HepG2 (cell line): ENCODE results near the gene VAV2. TPM values are rescaled to one million over a fixed set of nuclear protein-coding genes. Genes with fewer than 3 reads are reported as not detected.

Experiments
- ATAC-seq: fragments of 200-7000 bp; cut with Tn5 transposase; 3 replicates; pipeline ENCODE4 v1.9.1; 2020; ENCODE audit warnings: mild to moderate bottlenecking, moderate library complexity
- BruUV-seq: library from RNA; stranded (reverse); fragments of 400-500 nt; replicated peaks from 2 replicates; lab custom pipeline; 2021; lab: Mats Ljungman, UMichigan
- CTCF ChIA-PET: fragments of 300-600 bp; formaldehyde crosslinking; extraction: SDS; loops from one replicate; lab custom pipeline; 2021; ENCODE audit warnings: low total read pairs, inconsistent platforms, low intra/inter-chr PET ratio; lab: Yijun Ruan, JAX
- POLR2A ChIA-PET: fragments of 350-600 bp; sonication (Branson Sonifier 250); formaldehyde crosslinking; loops from one replicate; lab custom pipeline; 2020; ENCODE audit warnings: antibody characterized with exemption, inconsistent platforms; lab: Yijun Ruan, JAX
- DNase-seq: peaks from one replicate; pipeline ENCODE4 v3.0.0-alpha.2; 2015; ENCODE audit warnings: low spot score
- FAIRE-seq: peaks from 3 replicates; lab custom pipeline; 2011; peaks lifted over from hg19 to GRCh38; lab: Jason Lieb, UNC
- H2AFZ ChIP-seq: one replicate; pipeline ENCODE4 v1.6.1; 2011; ENCODE audit warnings: low read length, inconsistent platforms
- H3K27ac ChIP-seq: fragments of 300-600 bp; 3 replicates; pipeline ENCODE4 v1.8.0; 2011; ENCODE audit warnings: mixed run types, mild to moderate bottlenecking, mixed read lengths, low read length, inconsistent platforms; ENCODE audit not compliant: insufficient read depth; ENCODE audit errors: extremely low read length
- H3K27me3 ChIP-seq, 2 experiments: fragments of 200-600 bp in 1 of 2; 2 replicates in 1 of 2; 3 replicates in 1 of 2; pipeline versions ENCODE4 v1.6.0 to v1.8.0; 2011; ENCODE audit warnings: low read length in 2 of 2, mild to moderate bottlenecking in 2 of 2, moderate library complexity in 2 of 2, inconsistent platforms in 1 of 2; ENCODE audit not compliant: insufficient read depth in 2 of 2, control insufficient read depth in 1 of 2
- H3K36me3 ChIP-seq, 2 experiments: fragments of 200-600 bp in 1 of 2; replicated peaks in 1 of 2; 2 replicates in 1 of 2; 3 replicates in 1 of 2; pipeline versions ENCODE4 v1.5.1 to v1.8.0; 2011; ENCODE audit warnings: low read length in 2 of 2, inconsistent platforms in 1 of 2; ENCODE audit not compliant: insufficient read depth in 2 of 2, control insufficient read depth in 1 of 2
- H3K4me1 ChIP-seq: 2 replicates; pipeline ENCODE4 v1.5.1; 2012; ENCODE audit warnings: low read length, inconsistent platforms; ENCODE audit not compliant: insufficient read depth
- H3K4me2 ChIP-seq: 2 replicates; pipeline ENCODE4 v1.6.0; 2011; ENCODE audit warnings: low read depth, low read length, inconsistent platforms
- H3K4me3 ChIP-seq, 3 experiments: fragments of 200-600 bp in 1 of 3; sonication (generic), shearing (Covaris generic) in 1 of 3; replicated peaks in 1 of 3; 2 replicates each; pipeline ENCODE4 v1.5.1; 2011 to 2016; ENCODE audit warnings: low read length in 3 of 3, inconsistent platforms in 2 of 3, low read depth in 2 of 3, mild to moderate bottlenecking in 2 of 3, control low read depth in 1 of 3, mixed read lengths in 1 of 3; ENCODE audit not compliant: insufficient read depth in 1 of 3
- H3K79me2 ChIP-seq: one replicate; pipeline ENCODE4 v1.6.1; 2011; ENCODE audit warnings: low read length, inconsistent platforms; ENCODE audit not compliant: insufficient read depth
- H3K9ac ChIP-seq: 2 replicates; pipeline ENCODE4 v1.6.0; 2011; ENCODE audit warnings: mild to moderate bottlenecking, low read depth, low read length, inconsistent platforms; ENCODE audit not compliant: insufficient read depth
- H3K9me3 ChIP-seq: 2 replicates; pipeline ENCODE4 v1.5.1; 2012; ENCODE audit warnings: mild to moderate bottlenecking, low read length
- H4K20me1 ChIP-seq: 2 replicates; pipeline ENCODE4 v1.6.0; 2011; ENCODE audit warnings: inconsistent platforms, mild to moderate bottlenecking, low read length, moderate library complexity; ENCODE audit not compliant: insufficient read depth
- CREB1 ChIP-seq, 2 experiments: fragments of 450-650 bp in 1 of 2; IDR thresholded peaks; 2 replicates each; pipeline ENCODE4 v1.6.1; 2016 to 2017; ENCODE audit warnings: control low read depth in 1 of 2, mild to moderate bottlenecking in 1 of 2, missing compliant biosample characterization in 1 of 2, missing genetic modification characterization in 1 of 2
- NFRKB ChIP-seq: fragments of 450-650 bp; IDR thresholded peaks from 2 replicates; pipeline ENCODE4 v1.6.1; 2017
- YEATS4 ChIP-seq: sonication (generic); formaldehyde crosslinking; IDR thresholded peaks from 2 replicates; pipeline ENCODE4 v1.4.0; 2020; ENCODE audit warnings: missing genetic modification reagents, borderline replicate concordance
- ZBTB37 ChIP-seq: sonication (generic); formaldehyde crosslinking; IDR thresholded peaks from 2 replicates; pipeline ENCODE4 v1.4.0; 2020; ENCODE audit warnings: mild to moderate bottlenecking, missing genetic modification reagents
- ZBTB7B ChIP-seq: sonication (generic); formaldehyde crosslinking; IDR thresholded peaks from 2 replicates; pipeline ENCODE4 v1.4.0; 2020; ENCODE audit warnings: missing genetic modification reagents
- ZNF121 ChIP-seq: sonication (generic); formaldehyde crosslinking; IDR thresholded peaks from 2 replicates; pipeline ENCODE4 v1.5.0; 2020; ENCODE audit warnings: mild to moderate bottlenecking, missing genetic modification reagents
- ZSCAN25 ChIP-seq: sonication (generic); formaldehyde crosslinking; IDR thresholded peaks from 2 replicates; pipeline ENCODE4 v1.8.0; 2022; ENCODE audit warnings: mild to moderate bottlenecking, missing genetic modification reagents
- WGBS: methylation state at CpG from one replicate; pipeline ENCODE4 v1.1.6; 2017; ENCODE audit warnings: low lambda C conversion rate; 5-methylcytosine and 5-hydroxymethylcytosine counted together
- in situ Hi-C: cut with HindIII; loops from 2 replicates; pipeline ENCODE4 v1.10.0; 2017; ENCODE audit warnings: low pct_unique_long_range_greater_than_20kb; ENCODE audit not compliant: extremely low pct_ligation_motif_present
- intact Hi-C: fragments of 100-400 bp; cut with micrococcal nuclease; formaldehyde crosslinking; loops from one replicate; pipeline ENCODE4 v1.10.0; 2022; ENCODE audit not compliant: unreplicated experiment
- polyA plus RNA-seq, 8 experiments: library from polyadenylated mRNA; depleted of rRNA in 3 of 8; stranded (reverse) in 7 of 8; unstranded in 1 of 8; fragments of >200 nt; fragmentation: Illumina TruSeq in 4 of 8; extraction: Trizol in 4 of 8; gene quantifications; 2 replicates each; pipeline versions ENCODE4 v1.2.1 to v1.2.3, GENCODE V29; 2011 to 2016; ENCODE audit warnings: low read depth in 4 of 8, missing spikeins in 1 of 8, mixed read lengths in 1 of 8; ENCODE audit not compliant: insufficient read depth in 1 of 8
- total RNA-seq, 5 experiments: library from RNA; depleted of rRNA; stranded (reverse); fragments of >200 nt; fragmentation: Illumina TruSeq; extraction: Trizol; gene quantifications; 2 replicates each; pipeline ENCODE4 v1.2.3, GENCODE V29; 2016; ENCODE audit warnings: low read depth in 1 of 5
- TF ChIP-seq, protein P1 (sequence below): sonication (generic); formaldehyde crosslinking; IDR thresholded peaks from 2 replicates; pipeline ENCODE4 v1.5.0; 2020; ENCODE audit warnings: mild to moderate bottlenecking, missing genetic modification reagents, borderline replicate concordance
- TF ChIP-seq, protein P2 (sequence below): sonication (generic); formaldehyde crosslinking; IDR thresholded peaks from 2 replicates; pipeline ENCODE4 v1.4.0; 2020; ENCODE audit warnings: mild to moderate bottlenecking, low read depth, missing genetic modification reagents

The VAV2 gene
- total and polyA plus RNA-seq, 2 of the 13 experiments (the other 11 are each of a cell fraction or from before 2014, with no cell fraction given), result 22.5 to 22.9 TPM

DNA sequence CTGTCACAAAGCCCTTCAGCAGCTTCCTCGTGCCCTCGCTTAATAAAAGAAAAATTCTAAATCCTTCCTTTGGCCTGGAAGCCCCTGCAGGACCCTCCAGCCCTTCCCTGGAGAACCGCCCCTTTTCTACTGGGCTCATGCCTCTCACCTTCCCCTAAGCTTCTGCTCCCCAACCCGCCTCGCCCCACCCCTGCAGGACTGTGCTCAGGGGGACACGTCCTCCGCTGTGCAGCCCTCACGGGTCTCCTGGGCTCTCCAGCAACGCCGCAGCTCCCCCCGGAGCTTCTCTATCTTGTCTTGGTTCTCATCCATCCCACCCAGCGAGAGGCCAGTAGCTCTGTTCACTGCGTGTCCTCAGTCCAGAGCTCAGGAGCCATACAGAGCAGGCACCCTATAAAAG is 188.4 kb downstream of the VAV2 start:
- in situ Hi-C loops, result no loop called here
- BruUV-seq, result no TSS peak

GRCh38 chr9:133803028-133803585 is 189.0 kb downstream of the VAV2 start:
- Histone ChIP-seq H3K27ac (no peak overlapping the region), H2AFZ (no peak overlapping the region), H3K4me3 (no peak overlapping the region), H3K9ac (no peak overlapping the region), H3K36me3 (peaks cover 21 to 44% of the 10 kb centered on the region in 2 experiments), H3K79me2 (no peaks in the 10 kb centered on the region), H3K27me3 (no peaks in the 10 kb centered on the region), H3K9me3 (no peaks in the 10 kb centered on the region), H3K4me2 (no peak overlapping the region), H3K4me1 (peaks cover 26% of the 10 kb centered on the region), H4K20me1 (peaks cover 3% of the 10 kb centered on the region; the same call in 1 of the 2 replicates)
- DNase-seq (no peak), FAIRE-seq (no peak), ATAC-seq (no peak)
- ChIA-PET POLR2A (no interaction called here), CTCF (no interaction called here)
- 89% methylated on average over 16 of the region's 21 CpGs for WGBS
- intact Hi-C loops, result no loop called here
- BruUV-seq, result no TSS peak
- in situ Hi-C loops, result no loop called here
- TF ChIP-seq NFRKB, result no peak
- no peak for TF ChIP-seq ZBTB7B (CRISPR knock-in tag)
- no peak for TF ChIP-seq CREB1 (IDR thresholded peaks at IDR 0.05)
- TF ChIP-seq CREB1 (CRISPR knock-in tag; IDR thresholded peaks at IDR 0.05), result no peak
- no peak for TF ChIP-seq YEATS4 (CRISPR knock-in tag)
- no peak for TF ChIP-seq ZSCAN25 (CRISPR knock-in tag)
- no peak for TF ChIP-seq ZNF121 (CRISPR knock-in tag)
- TF ChIP-seq, protein P1, sequence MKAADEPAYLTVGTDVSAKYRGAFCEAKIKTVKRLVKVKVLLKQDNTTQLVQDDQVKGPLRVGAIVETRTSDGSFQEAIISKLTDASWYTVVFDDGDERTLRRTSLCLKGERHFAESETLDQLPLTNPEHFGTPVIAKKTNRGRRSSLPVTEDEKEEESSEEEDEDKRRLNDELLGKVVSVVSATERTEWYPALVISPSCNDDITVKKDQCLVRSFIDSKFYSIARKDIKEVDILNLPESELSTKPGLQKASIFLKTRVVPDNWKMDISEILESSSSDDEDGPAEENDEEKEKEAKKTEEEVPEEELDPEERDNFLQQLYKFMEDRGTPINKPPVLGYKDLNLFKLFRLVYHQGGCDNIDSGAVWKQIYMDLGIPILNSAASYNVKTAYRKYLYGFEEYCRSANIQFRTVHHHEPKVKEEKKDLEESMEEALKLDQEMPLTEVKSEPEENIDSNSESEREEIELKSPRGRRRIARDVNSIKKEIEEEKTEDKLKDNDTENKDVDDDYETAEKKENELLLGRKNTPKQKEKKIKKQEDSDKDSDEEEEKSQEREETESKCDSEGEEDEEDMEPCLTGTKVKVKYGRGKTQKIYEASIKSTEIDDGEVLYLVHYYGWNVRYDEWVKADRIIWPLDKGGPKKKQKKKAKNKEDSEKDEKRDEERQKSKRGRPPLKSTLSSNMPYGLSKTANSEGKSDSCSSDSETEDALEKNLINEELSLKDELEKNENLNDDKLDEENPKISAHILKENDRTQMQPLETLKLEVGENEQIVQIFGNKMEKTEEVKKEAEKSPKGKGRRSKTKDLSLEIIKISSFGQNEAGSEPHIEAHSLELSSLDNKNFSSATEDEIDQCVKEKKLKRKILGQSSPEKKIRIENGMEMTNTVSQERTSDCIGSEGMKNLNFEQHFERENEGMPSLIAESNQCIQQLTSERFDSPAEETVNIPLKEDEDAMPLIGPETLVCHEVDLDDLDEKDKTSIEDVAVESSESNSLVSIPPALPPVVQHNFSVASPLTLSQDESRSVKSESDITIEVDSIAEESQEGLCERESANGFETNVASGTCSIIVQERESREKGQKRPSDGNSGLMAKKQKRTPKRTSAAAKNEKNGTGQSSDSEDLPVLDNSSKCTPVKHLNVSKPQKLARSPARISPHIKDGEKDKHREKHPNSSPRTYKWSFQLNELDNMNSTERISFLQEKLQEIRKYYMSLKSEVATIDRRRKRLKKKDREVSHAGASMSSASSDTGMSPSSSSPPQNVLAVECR (CRISPR knock-in tag), result no peak

More for the DNA sequence above, 188.4 kb downstream of the VAV2 start:
- H3K4me3 ChIP-seq, result no peak overlapping the region
- no peak overlapping the region for H3K27ac ChIP-seq
- H3K36me3 ChIP-seq, result peaks cover 25 to 45% of the 10 kb centered on the region in 2 experiments
- DNase-seq (no peak), ATAC-seq (no peak), FAIRE-seq (no peak)
- TF ChIP-seq ZBTB37 (CRISPR knock-in tag) (no peak), ZSCAN25 (CRISPR knock-in tag) (peak; percentile 83; the same call in 1 of the 2 replicates)
- TF ChIP-seq, protein P2, sequence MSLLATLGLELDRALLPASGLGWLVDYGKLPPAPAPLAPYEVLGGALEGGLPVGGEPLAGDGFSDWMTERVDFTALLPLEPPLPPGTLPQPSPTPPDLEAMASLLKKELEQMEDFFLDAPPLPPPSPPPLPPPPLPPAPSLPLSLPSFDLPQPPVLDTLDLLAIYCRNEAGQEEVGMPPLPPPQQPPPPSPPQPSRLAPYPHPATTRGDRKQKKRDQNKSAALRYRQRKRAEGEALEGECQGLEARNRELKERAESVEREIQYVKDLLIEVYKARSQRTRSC (CRISPR knock-in tag), result no peak
- ChIA-PET POLR2A (no interaction called here), CTCF (no interaction called here)
- H3K4me1 ChIP-seq, result peaks cover 26% of the 10 kb centered on the region
- no peaks in the 10 kb centered on the region for H3K27me3 ChIP-seq
- H3K4me2 ChIP-seq, result no peak overlapping the region
- intact Hi-C loops, result no loop called here
- peaks cover 3% of the 10 kb centered on the region; the same call in 1 of the 2 replicates for H4K20me1 ChIP-seq
- no peak overlapping the region for H3K9ac ChIP-seq
- H3K79me2 ChIP-seq, result no peaks in the 10 kb centered on the region
- H2AFZ ChIP-seq, result no peak overlapping the region
- 98% methylated on average over 13 of the region's 13 CpGs for WGBS
- H3K9me3 ChIP-seq, result no peaks in the 10 kb centered on the region
